Neural progenitor cell (in vitro differentiated cells): Measurements from ENCODE around the gene DLG2.

Experiments used
- CTCF ChIP-seq: fragments of 200-600 bp; sonication (generic); IDR thresholded peaks from 2 replicates; pipeline ENCODE4 v1.5.1; 2017; ENCODE audit warnings: antibody characterized with exemption, mild to moderate bottlenecking
- EZH2 ChIP-seq: fragments of 200-600 bp; sonication (generic); IDR thresholded peaks from 2 replicates; pipeline ENCODE4 v1.6.1; 2017; ENCODE audit warnings: antibody characterized with exemption, mild to moderate bottlenecking, moderate library complexity

DNA sequence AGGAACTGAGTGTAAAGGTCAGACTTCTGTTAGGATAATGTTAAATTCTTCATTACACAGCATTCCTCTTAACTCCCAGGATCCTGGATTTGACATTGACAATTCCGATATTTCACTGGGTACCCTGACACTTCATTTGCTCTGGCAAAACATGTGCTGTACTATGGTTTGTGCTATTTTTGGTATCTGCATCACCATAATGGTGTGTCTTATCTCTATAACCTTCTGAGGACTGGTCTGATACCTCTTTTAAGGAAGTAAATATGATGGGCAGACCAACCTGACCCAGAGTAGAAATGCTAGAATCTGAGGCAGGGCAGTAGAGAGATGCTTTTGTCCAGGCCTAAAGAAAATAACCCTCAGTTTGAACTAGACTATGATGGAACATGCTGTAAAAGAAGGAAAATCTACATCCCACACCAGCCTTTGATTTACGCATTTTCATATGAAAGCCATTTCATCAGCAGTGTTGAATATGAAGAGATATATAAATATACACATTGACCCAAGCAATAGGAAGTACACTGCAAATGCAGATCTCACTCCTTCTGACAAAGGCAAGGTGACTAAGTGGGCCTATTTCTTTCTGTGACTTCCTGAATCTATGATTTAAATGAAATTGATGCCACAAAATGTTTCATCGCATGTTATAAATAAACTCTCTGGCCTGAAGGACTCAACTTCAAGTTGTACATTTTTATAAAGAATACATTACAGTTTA lies 966.7 kb downstream of the DLG2 start:
- no peak for TF ChIP-seq CTCF
- no peak for TF ChIP-seq EZH2
